ENCODE measurements around the gene TMEM161B. TPM values are rescaled to one million over a fixed set of nuclear protein-coding genes. Genes with fewer than 3 reads are reported as not detected.
"Not testable (repeated sequence)": the region's sequence is repeated elsewhere in the genome, so short reads cannot be mapped to it uniquely, and the experiment has no call there.

The TMEM161B gene
- total RNA-seq, 2 experiments from 2014 or later, result 20.3 to 32.7 TPM

- peaks cover 16% of the 10 kb centered on the region for H4K20me1 ChIP-seq (ENCODE audit: insufficient read depth, low read length)
- H3K4me2 ChIP-seq (ENCODE audit: low read length), result no peak overlapping the region
- no peak for TF ChIP-seq EZH2phosphoT487 (IDR thresholded peaks at IDR 0.05; ENCODE audit: borderline replicate concordance, low read depth, low read length)
- no peak for TF ChIP-seq CTCF (conservative IDR thresholded peaks at IDR 0.05; ENCODE audit: low read length)
- H3K27ac ChIP-seq (ENCODE audit: low read depth, low read length, poor library complexity, severe bottlenecking), result no peak overlapping the region
- CTCF ChIA-PET (ENCODE audit: unreplicated experiment), result no interaction called here
- POLR2A ChIA-PET, result interaction anchor here (1.2 kb wide), 1 partner anchor 23 kb away, joined by 3 read pairs; no protein-coding TSS in a partner anchor
- peaks cover 99% of the 10 kb centered on the region for H3K79me2 ChIP-seq (ENCODE audit: insufficient read depth, low read depth, low read length)
- intact Hi-C loops (cut with micrococcal nuclease; ENCODE audit: unreplicated experiment), result no loop called here
- no peaks in the 10 kb centered on the region for H3K4me1 ChIP-seq (ENCODE audit: insufficient read depth, low read length, poor library complexity, severe bottlenecking)
- H3K4me3 ChIP-seq (ENCODE audit: low read depth, low read length, poor library complexity, severe bottlenecking), result no peak overlapping the region
- BruUV-seq (replicated peaks), result no TSS peak
- no peaks in the 10 kb centered on the region for H3K9me2 ChIP-seq (ENCODE audit: insufficient read depth, low read length)
- no peaks in the 10 kb centered on the region for H3K9me3 ChIP-seq (ENCODE audit: low read length)
- peaks cover 20% of the 10 kb centered on the region for H3K36me3 ChIP-seq (ENCODE audit: insufficient read depth, low read length)
- H2AFZ ChIP-seq (ENCODE audit: low read length), result no peak overlapping the region
- no peak for DNase-seq (ENCODE audit: low spot score)
Measured at GRCh38 chr5:88245893-88246244, 22.8 kb downstream of the TMEM161B start.

- no peak for DNase-seq (ENCODE audit: low spot score)
- Histone ChIP-seq H3K27ac (ENCODE audit: low read depth, low read length, poor library complexity, severe bottlenecking) (no peak overlapping the region), H3K4me1 (ENCODE audit: insufficient read depth, low read length, poor library complexity, severe bottlenecking) (no peaks in the 10 kb centered on the region), H3K9me2 (ENCODE audit: insufficient read depth, low read length) (no peaks in the 10 kb centered on the region), H3K36me3 (ENCODE audit: insufficient read depth, low read length) (peaks cover 20% of the 10 kb centered on the region), H4K20me1 (ENCODE audit: insufficient read depth, low read length) (peaks cover 16% of the 10 kb centered on the region), H3K4me3 (ENCODE audit: low read depth, low read length, poor library complexity, severe bottlenecking) (no peak overlapping the region), H3K4me2 (ENCODE audit: low read length) (no peak overlapping the region), H3K79me2 (ENCODE audit: insufficient read depth, low read depth, low read length) (peaks cover 99% of the 10 kb centered on the region), H2AFZ (ENCODE audit: low read length) (no peak overlapping the region), H3K9me3 (ENCODE audit: low read length) (no peaks in the 10 kb centered on the region)
- no peak for TF ChIP-seq EZH2phosphoT487 (IDR thresholded peaks at IDR 0.05; ENCODE audit: borderline replicate concordance, low read depth, low read length)
- TF ChIP-seq CTCF (conservative IDR thresholded peaks at IDR 0.05; ENCODE audit: low read length), result no peak
- intact Hi-C loops (cut with micrococcal nuclease; ENCODE audit: unreplicated experiment), result no loop called here
- no TSS peak for BruUV-seq (replicated peaks)
- ChIA-PET CTCF (ENCODE audit: unreplicated experiment) (no interaction called here), POLR2A (interaction anchor here (1.2 kb wide), 1 partner anchor 24 kb away, joined by 3 read pairs; no protein-coding TSS in a partner anchor)
Measured at GRCh38 chr5:88245241-88245892, 23.3 kb downstream of the TMEM161B start.

GRCh38 chr5:88244686-88245085, 24.0 kb downstream of the TMEM161B start:
- ChIA-PET CTCF (ENCODE audit: unreplicated experiment) (no interaction called here), POLR2A (interaction anchor here (0.6 to 1.2 kb wide), 2 partner anchors 24 to 686 kb away, joined by 3 read pairs; no protein-coding TSS in a partner anchor)
- no peaks in the 10 kb centered on the region for H3K9me2 ChIP-seq (ENCODE audit: insufficient read depth, low read length)
- TF ChIP-seq EZH2phosphoT487 (IDR thresholded peaks at IDR 0.05; ENCODE audit: borderline replicate concordance, low read depth, low read length), result no peak
- TF ChIP-seq CTCF (conservative IDR thresholded peaks at IDR 0.05; ENCODE audit: low read length), result no peak
- no peak overlapping the region for H3K4me2 ChIP-seq (ENCODE audit: low read length)
- no peak for DNase-seq (ENCODE audit: low spot score)
- H3K79me2 ChIP-seq (ENCODE audit: insufficient read depth, low read depth, low read length), result peaks cover 97% of the 10 kb centered on the region
- no peak overlapping the region for H3K27ac ChIP-seq (ENCODE audit: low read depth, low read length, poor library complexity, severe bottlenecking)
- peaks cover 21% of the 10 kb centered on the region for H3K36me3 ChIP-seq (ENCODE audit: insufficient read depth, low read length)
- no TSS peak for BruUV-seq (replicated peaks)
- H3K4me1 ChIP-seq (ENCODE audit: insufficient read depth, low read length, poor library complexity, severe bottlenecking), result no peaks in the 10 kb centered on the region
- H3K4me3 ChIP-seq (ENCODE audit: low read depth, low read length, poor library complexity, severe bottlenecking), result no peak overlapping the region
- peaks cover 16% of the 10 kb centered on the region for H4K20me1 ChIP-seq (ENCODE audit: insufficient read depth, low read length)
- H2AFZ ChIP-seq (ENCODE audit: low read length), result no peak overlapping the region
- H3K9me3 ChIP-seq (ENCODE audit: low read length), result no peaks in the 10 kb centered on the region
- intact Hi-C loops (cut with micrococcal nuclease; ENCODE audit: unreplicated experiment), result no loop called here

DNA sequence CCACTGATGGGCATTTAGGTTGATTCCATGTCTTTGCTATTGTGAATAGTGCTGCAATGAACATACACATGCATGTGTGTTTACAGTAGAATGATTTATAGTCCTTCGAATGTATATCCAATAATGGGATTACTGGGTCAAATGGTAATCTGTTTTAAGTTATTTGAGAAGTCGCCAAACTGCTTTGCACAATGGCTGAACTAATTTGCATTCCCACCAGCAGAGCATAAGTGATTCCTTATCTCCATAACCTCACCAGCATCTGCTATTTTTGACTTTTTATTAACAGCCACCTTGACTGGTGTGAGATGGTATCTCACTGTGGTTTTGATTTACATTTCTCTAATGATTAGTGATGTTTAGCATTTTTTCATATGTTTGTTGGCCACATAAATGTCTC, 25.2 kb downstream of the TMEM161B start:
- POLR2A ChIA-PET; intact Hi-C loops (cut with micrococcal nuclease; ENCODE audit: unreplicated experiment); DNase-seq (ENCODE audit: low spot score); BruUV-seq (replicated peaks); H2AFZ ChIP-seq (ENCODE audit: low read length); H3K4me2 ChIP-seq (ENCODE audit: low read length); H3K4me3 ChIP-seq (ENCODE audit: low read depth, low read length, poor library complexity, severe bottlenecking); CTCF ChIA-PET (ENCODE audit: unreplicated experiment); H3K27ac ChIP-seq (ENCODE audit: low read depth, low read length, poor library complexity, severe bottlenecking); H3K9me2 ChIP-seq (ENCODE audit: insufficient read depth, low read length); H3K9me3 ChIP-seq (ENCODE audit: low read length); H3K4me1 ChIP-seq (ENCODE audit: insufficient read depth, low read length, poor library complexity, severe bottlenecking): not testable (repeated sequence)
- peaks cover 20% of the 10 kb centered on the region for H3K36me3 ChIP-seq (ENCODE audit: insufficient read depth, low read length)
- peaks cover 97% of the 10 kb centered on the region for H3K79me2 ChIP-seq (ENCODE audit: insufficient read depth, low read depth, low read length)
- peaks cover 16% of the 10 kb centered on the region for H4K20me1 ChIP-seq (ENCODE audit: insufficient read depth, low read length)

Data from OCI-LY7 (cell line).